Glomerular visceral epithelial cell (primary cell): ENCODE measurements around the gene SPTBN1.
A peak's percentile ranks its signal among the peaks of the same experiment; 100 is the strongest.

Experiments used
- DNase-seq: peaks from one replicate; pipeline ENCODE4 v3.0.0-alpha.2; 2016; ENCODE audit errors: extremely low spot score

The SPTBN1 gene

GRCh38 chr2:54653572-54654204 is 197.6 kb downstream of the SPTBN1 start:
- no peak for DNase-seq

GRCh38 chr2:54655046-54655809 is 199.1 kb downstream of the SPTBN1 start:
- no peak for DNase-seq

GRCh38 chr2:54656863-54657262 is 200.7 kb downstream of the SPTBN1 start:
- DNase-seq: no peak

- peak; percentile 30 for DNase-seq
These were observed 201.5 kb downstream of the SPTBN1 start for GRCh38 chr2:54657664-54658083.

- peak; percentile 59 for DNase-seq
These were observed 202.5 kb downstream of the SPTBN1 start for GRCh38 chr2:54658564-54659071.

GRCh38 chr2:54659527-54659926 is 203.4 kb downstream of the SPTBN1 start:
- no peak for DNase-seq

GRCh38 chr2:54660752-54661151 is 204.6 kb downstream of the SPTBN1 start:
- no peak for DNase-seq

- DNase-seq: no peak
These were observed 207.4 kb downstream of the SPTBN1 start for GRCh38 chr2:54663424-54664030.

GRCh38 chr2:54664238-54664786 is 208.2 kb downstream of the SPTBN1 start:
- DNase-seq: no peak

- DNase-seq: peak; percentile 43
These were observed 209.3 kb downstream of the SPTBN1 start for GRCh38 chr2:54665436-54665856.

GRCh38 chr2:54666131-54666633 is 210.1 kb downstream of the SPTBN1 start:
- DNase-seq: no peak

- no peak for DNase-seq
These were observed 210.6 kb downstream of the SPTBN1 start for GRCh38 chr2:54666634-54667265.

GRCh38 chr2:54667266-54667639 is 211.1 kb downstream of the SPTBN1 start:
- DNase-seq: no peak

- DNase-seq: no peak
These were observed 211.9 kb downstream of the SPTBN1 start for GRCh38 chr2:54667726-54668650.

- no peak for DNase-seq
These were observed 212.6 kb downstream of the SPTBN1 start for GRCh38 chr2:54668711-54669110.

GRCh38 chr2:54669677-54670484 is 213.8 kb downstream of the SPTBN1 start:
- DNase-seq: no peak

GRCh38 chr2:54670485-54671009 is 214.4 kb downstream of the SPTBN1 start:
- no peak for DNase-seq

GRCh38 chr2:54671010-54671409 is 214.9 kb downstream of the SPTBN1 start:
- no peak for DNase-seq

GRCh38 chr2:54671875-54672589 is 215.9 kb downstream of the SPTBN1 start:
- no peak for DNase-seq
